HEK293 (cell line): ENCODE measurements around the gene CFAP107.

ENCODE experiments used
- CTCF ChIA-PET: fragments of 350-600 bp; formaldehyde crosslinking; extraction: SDS; loops from one replicate; lab custom pipeline; 2021; ENCODE audit warnings: antibody characterized with exemption; lab: Yijun Ruan, JAX
- POLR2A ChIA-PET: fragments of 300-600 bp; formaldehyde crosslinking; extraction: SDS; loops from one replicate; lab custom pipeline; 2020; ENCODE audit warnings: antibody characterized with exemption, inconsistent platforms; lab: Yijun Ruan, JAX
- H3K27ac ChIP-seq: fragments of 200-500 bp; sonication (Bioruptor generic); 2 replicates; pipeline ENCODE4 v1.5.1; 2014; ENCODE audit warnings: low read depth, low read length, control low read depth, inconsistent platforms; ENCODE audit errors: extremely low read depth
- H3K36me3 ChIP-seq, 2 experiments: fragments of 200-500 bp in 1 of 2; sonication (Bioruptor generic) in 1 of 2; 1 replicate in 1 of 2; 2 replicates in 1 of 2; pipeline ENCODE4 v1.5.1; 2014 to 2017; ENCODE audit warnings: inconsistent platforms in 2 of 2, low read length in 2 of 2; ENCODE audit not compliant: control insufficient read depth in 2 of 2, insufficient read depth in 1 of 2
- H3K4me1 ChIP-seq: fragments of 200-500 bp; sonication (Bioruptor generic); 2 replicates; pipeline ENCODE4 v1.5.1; 2014; ENCODE audit warnings: mild to moderate bottlenecking, low read length, inconsistent platforms; ENCODE audit not compliant: control insufficient read depth, insufficient read depth
- H3K4me3 ChIP-seq: 2 replicates; pipeline ENCODE4 v1.5.1; 2011; ENCODE audit warnings: low read depth, mild to moderate bottlenecking, control low read depth, low read length, moderate library complexity
- H3K9me3 ChIP-seq: fragments of 200-500 bp; sonication (Bioruptor generic); 2 replicates; pipeline ENCODE4 v1.5.1; 2014; ENCODE audit warnings: low read depth, low read length, inconsistent platforms; ENCODE audit not compliant: control insufficient read depth, insufficient read depth
- BCL11B ChIP-seq: fragments of 450-650 bp; formaldehyde crosslinking; IDR thresholded peaks from 2 replicates; pipeline ENCODE4 v1.5.1; 2016; ENCODE audit warnings: low read depth, missing biosample characterization, missing genetic modification characterization
- IKZF3 ChIP-seq: fragments of 450-650 bp; IDR thresholded peaks from 2 replicates; pipeline ENCODE4 v1.5.0; 2018; ENCODE audit warnings: missing biosample characterization, mild to moderate bottlenecking, missing genetic modification characterization, moderate library complexity
- KLF1 ChIP-seq: fragments of 450-650 bp; formaldehyde crosslinking; IDR thresholded peaks from 2 replicates; pipeline ENCODE4 v1.5.1; 2016; ENCODE audit warnings: missing biosample characterization, missing genetic modification characterization
- OSR2 ChIP-seq: fragments of 450-650 bp; formaldehyde crosslinking; IDR thresholded peaks from 2 replicates; pipeline ENCODE4 v1.5.1; 2016; ENCODE audit warnings: missing biosample characterization, missing genetic modification characterization
- PRDM2 ChIP-seq: fragments of 450-650 bp; formaldehyde crosslinking; IDR thresholded peaks from 2 replicates; pipeline ENCODE4 v1.5.1; 2016; ENCODE audit warnings: missing biosample characterization, missing genetic modification characterization, borderline replicate concordance
- SALL2 ChIP-seq: fragments of 450-650 bp; formaldehyde crosslinking; IDR thresholded peaks from 2 replicates; pipeline ENCODE4 v1.5.0; 2017; ENCODE audit warnings: missing biosample characterization, mild to moderate bottlenecking, missing genetic modification characterization, borderline replicate concordance
- SP2 ChIP-seq: fragments of 450-650 bp; formaldehyde crosslinking; IDR thresholded peaks from 2 replicates; pipeline ENCODE4 v1.5.1; 2016; ENCODE audit warnings: missing biosample characterization, missing genetic modification characterization
- ZBTB1 ChIP-seq: fragments of 450-650 bp; formaldehyde crosslinking; IDR thresholded peaks from 2 replicates; pipeline ENCODE4 v1.5.1; 2016; ENCODE audit warnings: missing biosample characterization, missing genetic modification characterization
- ZBTB20 ChIP-seq: fragments of 450-650 bp; formaldehyde crosslinking; IDR thresholded peaks from 2 replicates; pipeline ENCODE4 v1.5.1; 2016; ENCODE audit warnings: missing biosample characterization, missing genetic modification characterization
- ZBTB48 ChIP-seq: fragments of 450-650 bp; formaldehyde crosslinking; IDR thresholded peaks from 2 replicates; pipeline ENCODE4 v1.5.1; 2016; ENCODE audit warnings: missing biosample characterization, missing genetic modification characterization
- ZBTB6 ChIP-seq: fragments of 450-650 bp; formaldehyde crosslinking; IDR thresholded peaks from 2 replicates; pipeline ENCODE4 v1.5.1; 2017; ENCODE audit warnings: missing biosample characterization, missing genetic modification characterization
- ZFP41 ChIP-seq: fragments of 450-650 bp; formaldehyde crosslinking; IDR thresholded peaks from 2 replicates; pipeline ENCODE4 v1.5.1; 2016; ENCODE audit warnings: missing biosample characterization, missing genetic modification characterization, borderline replicate concordance
- ZIC2 ChIP-seq: fragments of 450-650 bp; formaldehyde crosslinking; IDR thresholded peaks from 2 replicates; pipeline ENCODE4 v1.5.1; 2016; ENCODE audit warnings: missing biosample characterization, missing genetic modification characterization
- ZNF121 ChIP-seq: fragments of 450-650 bp; formaldehyde crosslinking; IDR thresholded peaks from 2 replicates; pipeline ENCODE4 v1.5.1; 2016; ENCODE audit warnings: missing biosample characterization, missing genetic modification characterization
- ZNF138 ChIP-seq: fragments of 450-650 bp; formaldehyde crosslinking; IDR thresholded peaks from 2 replicates; pipeline ENCODE4 v1.5.1; 2016; ENCODE audit warnings: missing biosample characterization, missing genetic modification characterization, borderline replicate concordance
- ZNF155 ChIP-seq: fragments of 450-650 bp; formaldehyde crosslinking; IDR thresholded peaks from 2 replicates; pipeline ENCODE4 v1.5.1; 2016; ENCODE audit warnings: missing biosample characterization, missing genetic modification characterization
- ZNF16 ChIP-seq: fragments of 450-650 bp; formaldehyde crosslinking; IDR thresholded peaks from 2 replicates; pipeline ENCODE4 v1.5.1; 2016; ENCODE audit warnings: low read depth, missing biosample characterization, missing genetic modification characterization
- ZNF174 ChIP-seq: fragments of 450-650 bp; formaldehyde crosslinking; IDR thresholded peaks from 2 replicates; pipeline ENCODE4 v1.5.0; 2017; ENCODE audit warnings: missing biosample characterization, mild to moderate bottlenecking, missing genetic modification characterization
- ZNF394 ChIP-seq: fragments of 450-650 bp; formaldehyde crosslinking; IDR thresholded peaks from 2 replicates; pipeline ENCODE4 v1.5.1; 2016; ENCODE audit warnings: missing biosample characterization, missing genetic modification characterization, mild to moderate bottlenecking, moderate library complexity, borderline replicate concordance
- ZNF514 ChIP-seq: fragments of 450-650 bp; formaldehyde crosslinking; IDR thresholded peaks from 2 replicates; pipeline ENCODE4 v1.5.1; 2016; ENCODE audit warnings: missing biosample characterization, missing genetic modification characterization
- ZNF544 ChIP-seq: fragments of 450-650 bp; formaldehyde crosslinking; IDR thresholded peaks from 2 replicates; pipeline ENCODE4 v1.5.0; 2017; ENCODE audit warnings: missing biosample characterization, missing genetic modification characterization
- ZNF664 ChIP-seq: fragments of 450-650 bp; formaldehyde crosslinking; IDR thresholded peaks from 2 replicates; pipeline ENCODE4 v1.5.1; 2016; ENCODE audit warnings: missing biosample characterization, missing genetic modification characterization
- ZNF670 ChIP-seq: fragments of 450-650 bp; formaldehyde crosslinking; IDR thresholded peaks from 2 replicates; pipeline ENCODE4 v1.5.1; 2016; ENCODE audit warnings: missing biosample characterization, missing genetic modification characterization, low read depth
- ZNF707 ChIP-seq: fragments of 450-650 bp; formaldehyde crosslinking; IDR thresholded peaks from 2 replicates; pipeline ENCODE4 v1.5.1; 2016; ENCODE audit warnings: missing biosample characterization, missing genetic modification characterization
- ZNF76 ChIP-seq: fragments of 450-650 bp; formaldehyde crosslinking; IDR thresholded peaks from 2 replicates; pipeline ENCODE4; 2016; ENCODE audit warnings: low read depth, missing biosample characterization, missing genetic modification characterization, borderline replicate concordance

CFAP107 gene

GRCh38 chr1:12770620-12771019 is 24.6 kb downstream of the CFAP107 start:
- CTCF ChIA-PET, result no interaction called here
- Histone ChIP-seq H3K4me3 (no peak overlapping the region), H3K9me3 (no peaks in the 10 kb centered on the region), H3K27ac (no peak overlapping the region), H3K4me1 (no peaks in the 10 kb centered on the region), H3K36me3 (no peaks in the 10 kb centered on the region)
- POLR2A ChIA-PET, result no interaction called here
- TF ChIP-seq ZNF76 (no peak), KLF1 (tag by site-specific recombination) (no peak), ZNF16 (tag by site-specific recombination) (no peak), SALL2 (tag by site-specific recombination) (no peak), IKZF3 (tag by site-specific recombination) (no peak), ZNF664 (tag by site-specific recombination) (no peak), ZNF174 (tag by site-specific recombination) (no peak), ZNF707 (tag by site-specific recombination) (no peak), ZBTB48 (no peak), ZNF138 (no peak), ZNF155 (tag by site-specific recombination) (no peak)

GRCh38 chr1:12771186-12771585 is 25.2 kb downstream of the CFAP107 start:
- H3K4me1 ChIP-seq, result no peaks in the 10 kb centered on the region
- no peak overlapping the region for H3K4me3 ChIP-seq
- no peak overlapping the region for H3K27ac ChIP-seq
- TF ChIP-seq ZIC2 (no peak), ZNF514 (tag by site-specific recombination) (no peak), SP2 (tag by site-specific recombination) (no peak), ZBTB6 (tag by site-specific recombination) (no peak), ZNF394 (tag by site-specific recombination) (no peak), ZNF544 (no peak), OSR2 (tag by site-specific recombination) (no peak), ZBTB20 (tag by site-specific recombination) (no peak), PRDM2 (tag by site-specific recombination) (no peak), BCL11B (tag by site-specific recombination) (no peak), ZNF121 (no peak), ZFP41 (tag by site-specific recombination) (no peak), ZBTB1 (tag by site-specific recombination) (no peak), ZNF670 (tag by site-specific recombination) (no peak)
- POLR2A ChIA-PET, result no interaction called here
- H3K36me3 ChIP-seq, result no peaks in the 10 kb centered on the region
- no peaks in the 10 kb centered on the region for H3K9me3 ChIP-seq
- CTCF ChIA-PET, result no interaction called here
